ENCODE measurements around the gene BRMS1. TPM values are rescaled to one million over a fixed set of nuclear protein-coding genes. Genes with fewer than 3 reads are reported as not detected.
A peak's percentile ranks its signal among the peaks of the same experiment; 100 is the strongest.

Gene BRMS1
- total RNA-seq, 1 donor = 43.1 TPM

GRCh38 chr11:66294626-66295620 lies 50.0 kb downstream of the BRMS1 start:
- Histone ChIP-seq H3K4me1 (ENCODE audit: insufficient read depth, low read length) (peaks cover 3% of the 10 kb centered on the region), H3K27ac (ENCODE audit: low read depth, low read length) (no peak overlapping the region), H2AFZ (ENCODE audit: low read length) (no peak overlapping the region), H3K79me2 (ENCODE audit: insufficient read depth, low read length) (no peaks in the 10 kb centered on the region), H3K27me3 (ENCODE audit: insufficient read depth, low read length) (peaks cover 43% of the 10 kb centered on the region), H4K20me1 (ENCODE audit: insufficient read depth, low read length) (no peaks in the 10 kb centered on the region), H3K4me2 (ENCODE audit: insufficient read depth, low read length) (no peak overlapping the region), H3K4me3 (ENCODE audit: insufficient read depth, low read length) (no peak overlapping the region), H3K9me3 (ENCODE audit: low read depth, low read length) (no peaks in the 10 kb centered on the region), H3K36me3 (ENCODE audit: insufficient read depth, low read length) (no peaks in the 10 kb centered on the region)
- peak; percentile 58 for DNase-seq (ENCODE audit: insufficient read length, low spot score, missing footprints)
- TF ChIP-seq, protein P1, sequence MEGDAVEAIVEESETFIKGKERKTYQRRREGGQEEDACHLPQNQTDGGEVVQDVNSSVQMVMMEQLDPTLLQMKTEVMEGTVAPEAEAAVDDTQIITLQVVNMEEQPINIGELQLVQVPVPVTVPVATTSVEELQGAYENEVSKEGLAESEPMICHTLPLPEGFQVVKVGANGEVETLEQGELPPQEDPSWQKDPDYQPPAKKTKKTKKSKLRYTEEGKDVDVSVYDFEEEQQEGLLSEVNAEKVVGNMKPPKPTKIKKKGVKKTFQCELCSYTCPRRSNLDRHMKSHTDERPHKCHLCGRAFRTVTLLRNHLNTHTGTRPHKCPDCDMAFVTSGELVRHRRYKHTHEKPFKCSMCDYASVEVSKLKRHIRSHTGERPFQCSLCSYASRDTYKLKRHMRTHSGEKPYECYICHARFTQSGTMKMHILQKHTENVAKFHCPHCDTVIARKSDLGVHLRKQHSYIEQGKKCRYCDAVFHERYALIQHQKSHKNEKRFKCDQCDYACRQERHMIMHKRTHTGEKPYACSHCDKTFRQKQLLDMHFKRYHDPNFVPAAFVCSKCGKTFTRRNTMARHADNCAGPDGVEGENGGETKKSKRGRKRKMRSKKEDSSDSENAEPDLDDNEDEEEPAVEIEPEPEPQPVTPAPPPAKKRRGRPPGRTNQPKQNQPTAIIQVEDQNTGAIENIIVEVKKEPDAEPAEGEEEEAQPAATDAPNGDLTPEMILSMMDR (IDR thresholded peaks at IDR 0.05; ENCODE audit: extremely low read depth, low read depth, low read length) = no peak

- Histone ChIP-seq H3K9me3 (ENCODE audit: low read depth, low read length) (no peaks in the 10 kb centered on the region), H4K20me1 (ENCODE audit: insufficient read depth, low read length) (no peaks in the 10 kb centered on the region), H3K27me3 (ENCODE audit: insufficient read depth, low read length) (peaks cover 43% of the 10 kb centered on the region), H3K27ac (ENCODE audit: low read depth, low read length) (no peak overlapping the region), H3K79me2 (ENCODE audit: insufficient read depth, low read length) (no peaks in the 10 kb centered on the region), H2AFZ (ENCODE audit: low read length) (no peak overlapping the region), H3K4me2 (ENCODE audit: insufficient read depth, low read length) (no peak overlapping the region), H3K4me3 (ENCODE audit: insufficient read depth, low read length) (no peak overlapping the region), H3K4me1 (ENCODE audit: insufficient read depth, low read length) (peaks cover 10% of the 10 kb centered on the region), H3K36me3 (ENCODE audit: insufficient read depth, low read length) (no peaks in the 10 kb centered on the region)
- peak; percentile 87 for DNase-seq (ENCODE audit: insufficient read length, low spot score, missing footprints)
- TF ChIP-seq, protein P1 (IDR thresholded peaks at IDR 0.05; ENCODE audit: extremely low read depth, low read depth, low read length) = no peak
Observed at GRCh38 chr11:66293777-66294625, 50.9 kb downstream of the BRMS1 start.

DNA sequence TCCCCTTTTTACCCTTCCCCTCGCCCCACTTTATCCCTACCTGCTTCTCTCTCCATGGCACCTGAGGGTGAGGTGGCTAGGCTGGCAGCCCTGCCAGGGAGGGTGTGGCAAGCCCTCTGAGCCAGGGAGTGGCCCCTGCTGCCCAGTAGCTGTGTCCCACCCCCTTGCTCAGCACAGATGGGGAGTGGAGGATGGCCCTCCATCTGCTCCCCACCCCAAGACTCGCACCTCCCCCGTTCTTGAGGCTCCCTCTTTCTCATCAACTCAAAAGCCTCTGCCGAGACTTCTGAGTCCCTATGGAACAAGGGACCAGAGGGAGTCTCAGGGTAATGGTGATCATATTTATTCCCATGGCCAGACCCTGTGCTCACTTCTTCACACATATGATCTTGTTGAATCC lies 51.6 kb downstream of the BRMS1 start:
- TF ChIP-seq, protein P1 (IDR thresholded peaks at IDR 0.05; ENCODE audit: extremely low read depth, low read depth, low read length) = no peak
- DNase-seq (ENCODE audit: insufficient read length, low spot score, missing footprints) = peak; percentile 74
- Histone ChIP-seq H2AFZ (ENCODE audit: low read length) (no peak overlapping the region), H3K4me2 (ENCODE audit: insufficient read depth, low read length) (no peak overlapping the region), H3K4me3 (ENCODE audit: insufficient read depth, low read length) (no peak overlapping the region), H3K27ac (ENCODE audit: low read depth, low read length) (no peak overlapping the region), H3K9me3 (ENCODE audit: low read depth, low read length) (no peaks in the 10 kb centered on the region), H3K36me3 (ENCODE audit: insufficient read depth, low read length) (no peaks in the 10 kb centered on the region), H3K79me2 (ENCODE audit: insufficient read depth, low read length) (peaks cover 5% of the 10 kb centered on the region), H4K20me1 (ENCODE audit: insufficient read depth, low read length) (no peaks in the 10 kb centered on the region), H3K27me3 (ENCODE audit: insufficient read depth, low read length) (peaks cover 43% of the 10 kb centered on the region), H3K4me1 (ENCODE audit: insufficient read depth, low read length) (peaks cover 10% of the 10 kb centered on the region)
